LoVo (cell line): ENCODE measurements around the gene RASL11B.

Source experiments
- DNase-seq: peaks from one replicate; pipeline ENCODE4 v3.0.0-alpha.2; 2016; ENCODE audit warnings: low spot score

The RASL11B gene

GRCh38 chr4:52843351-52843750 is 18.8 kb upstream of the RASL11B start:
- no peak for DNase-seq

- DNase-seq: no peak
These were observed 18.2 kb upstream of the RASL11B start for GRCh38 chr4:52843958-52844357.

DNA sequence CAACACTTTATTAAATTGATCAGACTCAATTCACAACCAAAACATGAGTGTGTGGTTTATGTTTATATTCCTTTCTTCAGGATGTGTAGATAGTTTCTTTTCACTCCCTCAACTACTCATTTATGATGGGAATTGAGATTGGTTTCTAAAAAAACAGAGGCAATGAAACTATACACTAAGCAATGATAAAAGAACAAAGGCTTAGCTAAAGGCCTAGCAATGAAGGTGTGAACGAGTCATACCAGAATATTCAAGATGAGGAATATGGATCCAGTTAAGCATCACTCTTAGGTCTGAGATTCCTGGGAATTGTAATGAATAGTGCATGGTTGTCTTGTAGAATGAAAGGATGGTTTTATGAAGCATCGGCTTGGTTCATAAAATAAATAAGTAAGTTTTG is 17.5 kb upstream of the RASL11B start:
- DNase-seq: no peak

- no peak for DNase-seq
These were observed 15.6 kb upstream of the RASL11B start for GRCh38 chr4:52846502-52846901.

- no peak for DNase-seq
These were observed 13.9 kb upstream of the RASL11B start for GRCh38 chr4:52848254-52848653.

DNA sequence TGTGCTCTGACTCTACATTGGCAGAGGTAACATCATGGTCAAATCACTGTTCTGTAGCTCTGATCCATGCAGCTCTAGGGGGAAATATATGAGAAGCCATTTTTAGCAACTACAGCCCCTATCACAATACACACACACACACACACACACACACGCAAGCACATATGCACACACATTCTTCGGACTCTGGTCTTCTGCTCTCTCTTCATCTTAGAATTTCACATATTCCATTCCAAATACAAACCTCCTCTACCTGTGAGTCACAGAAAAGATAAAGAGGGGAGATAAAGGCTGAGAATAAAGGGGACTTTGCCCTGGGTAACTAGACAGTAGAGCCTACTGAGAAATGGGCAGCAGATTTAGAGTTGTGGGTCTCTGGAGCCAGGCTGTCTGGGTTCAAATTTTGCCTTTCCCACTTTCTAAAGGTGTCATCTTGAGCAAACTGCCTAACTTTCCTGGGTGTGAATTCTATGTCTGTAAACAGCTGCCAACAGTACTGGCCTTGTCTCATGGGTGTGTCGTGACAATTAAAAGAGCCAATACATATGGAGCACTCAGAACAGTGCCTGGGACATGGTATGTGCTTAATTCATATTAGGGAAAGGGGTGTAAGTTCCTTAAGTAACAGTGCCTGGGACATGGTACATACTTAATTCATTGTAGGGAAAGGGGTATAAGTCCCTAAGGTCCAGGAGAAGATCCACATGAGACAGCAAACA is 11.6 kb upstream of the RASL11B start:
- DNase-seq: no peak

GRCh38 chr4:52852041-52852440 is 10.1 kb upstream of the RASL11B start:
- DNase-seq: no peak

DNA sequence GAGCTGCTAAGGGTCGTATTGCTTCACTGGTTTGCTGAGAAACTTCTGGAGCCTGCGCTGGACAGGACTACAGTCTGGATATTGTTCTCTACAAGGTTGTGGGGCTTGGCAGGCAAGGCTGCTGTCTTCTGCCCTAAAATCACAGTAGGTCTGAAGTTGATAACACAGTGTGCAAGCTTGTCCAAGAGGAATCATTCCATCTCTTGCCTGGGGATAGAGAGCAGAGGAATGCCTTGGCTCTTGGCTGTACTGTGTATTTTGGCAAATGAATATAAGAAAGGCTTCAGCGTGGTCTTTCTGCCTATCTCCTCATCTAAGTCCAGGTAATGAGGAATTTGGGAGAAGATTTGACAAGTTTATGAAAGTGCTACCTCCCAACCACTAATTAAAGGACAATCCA is 9.4 kb upstream of the RASL11B start:
- DNase-seq: no peak

DNA sequence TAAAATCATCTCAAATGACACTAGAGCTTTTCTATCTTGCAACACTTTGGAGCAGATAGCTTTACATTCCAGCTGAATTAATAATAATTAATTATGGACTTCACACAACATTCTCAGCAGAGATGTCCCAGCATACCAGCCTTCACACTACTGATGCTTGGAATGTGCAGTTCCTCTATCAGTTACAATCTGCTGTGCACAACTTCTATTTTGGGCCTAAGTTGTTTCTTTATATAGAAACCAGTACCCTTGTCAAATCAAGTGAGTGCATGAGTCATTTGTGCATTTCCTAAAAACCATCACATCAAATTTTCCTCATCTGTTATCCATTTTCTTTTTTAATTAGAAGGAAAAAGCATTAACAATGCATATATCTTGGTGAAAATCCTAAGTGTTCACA is 8.8 kb upstream of the RASL11B start:
- no peak for DNase-seq

- DNase-seq: no peak
These were observed 5.3 kb upstream of the RASL11B start for GRCh38 chr4:52856801-52857200.

- no peak for DNase-seq
These were observed 1.8 kb upstream of the RASL11B start for GRCh38 chr4:52860361-52860760.

DNA sequence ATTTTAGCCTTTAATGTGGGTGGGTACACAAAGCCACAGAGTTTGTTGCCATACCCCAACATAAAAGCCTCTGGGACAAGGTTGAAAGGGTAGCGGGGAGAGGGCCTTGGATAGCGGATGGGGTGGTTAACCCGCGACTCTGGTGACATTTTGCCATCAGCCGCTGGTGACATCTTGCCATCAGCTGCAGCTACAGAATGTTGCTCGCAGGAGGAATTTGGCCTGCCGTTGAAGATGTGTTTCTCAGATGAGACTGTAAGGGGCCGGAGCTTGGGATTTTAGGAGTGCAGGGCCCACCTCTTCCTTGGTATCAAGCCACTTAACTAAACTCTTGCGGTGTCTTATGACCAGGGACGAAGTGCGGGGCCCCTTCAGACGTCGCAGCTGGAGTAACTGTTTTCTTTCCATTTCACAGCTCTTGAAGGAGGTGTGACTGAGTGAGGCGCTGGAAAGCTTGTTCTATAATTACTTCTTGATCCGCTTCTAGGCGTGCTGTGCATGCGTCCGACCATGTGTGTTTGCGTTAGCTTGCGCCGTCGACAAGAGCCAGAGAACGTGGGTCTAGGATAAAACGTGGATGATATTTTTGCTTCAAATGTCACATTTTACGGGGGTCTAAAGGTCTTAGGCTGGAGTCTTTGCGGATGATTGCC is 820 bp upstream of the RASL11B start:
- DNase-seq: no peak

DNA sequence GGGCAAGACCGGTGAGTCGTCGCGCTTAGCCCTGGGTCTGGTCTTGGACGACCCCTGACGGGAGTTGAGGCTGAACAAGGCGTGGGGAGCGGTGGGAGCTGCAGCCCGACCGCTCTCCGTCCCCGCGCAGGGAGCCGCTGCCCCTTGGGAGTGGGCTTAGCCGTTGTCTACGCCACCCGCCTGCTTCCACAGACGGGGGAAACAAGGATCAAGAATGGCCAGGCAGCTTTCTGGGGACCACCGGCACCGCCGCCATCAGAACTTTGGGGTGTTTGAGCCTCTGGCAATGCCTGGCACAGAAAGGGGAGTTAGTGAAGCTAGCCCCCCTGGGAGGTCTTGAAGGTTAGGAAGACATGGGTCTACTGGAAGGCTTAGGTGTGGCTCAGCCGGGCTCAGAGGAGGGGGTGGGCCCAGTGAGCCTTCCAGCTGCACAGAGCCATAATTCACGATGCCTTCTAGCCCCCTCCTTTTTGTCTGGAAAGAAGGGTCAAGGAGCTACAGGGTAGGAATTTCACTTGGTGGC is 583 bp downstream of the RASL11B start:
- no peak for DNase-seq

DNA sequence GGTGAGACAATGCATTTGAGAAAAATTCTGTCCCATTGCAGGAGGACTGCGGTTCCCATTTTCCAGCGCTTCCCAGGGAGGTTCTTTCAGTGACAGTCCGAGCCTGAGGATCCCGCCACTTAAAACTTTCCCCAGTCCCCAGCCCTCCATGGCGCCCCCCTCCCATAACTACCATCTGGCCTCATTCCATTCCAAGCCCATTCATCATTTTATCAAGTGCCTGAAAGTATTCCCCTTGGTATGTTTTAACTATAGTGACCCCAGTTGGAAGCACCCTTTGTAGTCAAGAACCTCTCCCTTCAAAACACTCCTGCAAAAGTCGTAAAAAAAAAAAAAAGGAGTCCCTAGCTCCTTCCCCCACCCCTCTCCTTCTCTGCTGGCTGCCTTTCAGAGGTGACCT is 1.2 kb downstream of the RASL11B start:
- DNase-seq: no peak

GRCh38 chr4:52864793-52865192 is 2.7 kb downstream of the RASL11B start:
- DNase-seq: no peak

GRCh38 chr4:52865300-52865699 is 3.2 kb downstream of the RASL11B start:
- no peak for DNase-seq

DNA sequence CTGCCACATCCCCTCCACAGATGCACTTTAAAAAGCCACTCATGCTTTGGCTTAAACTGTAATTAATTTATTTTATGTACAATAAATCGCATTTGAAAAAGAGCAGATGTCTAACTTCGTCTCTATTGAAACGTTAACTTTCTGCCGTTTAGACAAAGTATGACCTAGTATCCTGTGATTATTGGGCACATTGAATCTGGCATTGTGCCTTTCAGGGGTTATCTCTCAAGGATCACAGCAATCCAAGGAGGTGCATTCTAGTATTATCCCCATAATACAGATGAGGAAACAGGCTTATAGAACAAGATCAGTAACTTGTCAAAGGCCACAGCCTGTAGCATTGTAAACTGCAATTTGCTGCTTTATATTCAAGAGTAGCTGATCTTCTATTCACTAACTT is 4.6 kb downstream of the RASL11B start:
- DNase-seq: no peak

DNA sequence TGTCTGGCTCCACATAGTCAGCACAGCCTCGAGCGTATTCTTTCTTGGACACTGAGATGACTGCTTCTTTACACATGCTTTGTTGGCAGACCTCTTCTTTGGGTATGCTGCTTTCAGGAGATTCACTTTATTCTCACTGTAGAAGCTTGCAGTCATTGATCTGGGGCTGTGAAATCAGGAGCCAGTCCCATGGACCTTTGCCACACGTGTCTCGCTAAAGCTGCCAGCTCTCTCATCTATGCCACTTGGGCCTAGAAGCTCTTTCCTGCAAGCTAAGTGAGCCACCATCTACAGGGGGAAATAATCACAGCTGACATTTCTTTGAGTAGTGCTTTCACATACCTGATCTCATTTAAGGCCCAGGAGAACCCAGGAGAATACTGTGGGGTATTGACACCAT is 5.0 kb downstream of the RASL11B start:
- DNase-seq: no peak

DNA sequence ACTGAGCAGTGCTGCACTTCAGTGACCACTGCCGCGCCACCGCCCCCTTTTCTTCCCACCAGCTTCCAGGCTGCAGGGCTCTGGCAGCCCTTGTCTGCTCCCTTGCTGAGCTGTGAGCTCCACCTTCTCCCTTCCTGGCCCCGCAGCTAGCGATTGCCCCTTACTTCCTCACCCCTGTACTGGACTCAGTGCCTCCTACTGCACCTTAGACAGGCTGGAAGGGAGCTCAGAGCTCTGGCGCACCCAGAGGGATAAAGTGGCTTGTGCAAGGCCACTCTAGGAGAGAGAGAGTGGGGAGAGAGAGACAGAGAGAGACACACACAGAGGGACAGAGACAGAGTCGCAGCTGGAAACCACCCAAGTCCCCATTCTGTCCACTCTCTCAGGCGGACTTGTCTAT is 6.0 kb downstream of the RASL11B start:
- no peak for DNase-seq

DNA sequence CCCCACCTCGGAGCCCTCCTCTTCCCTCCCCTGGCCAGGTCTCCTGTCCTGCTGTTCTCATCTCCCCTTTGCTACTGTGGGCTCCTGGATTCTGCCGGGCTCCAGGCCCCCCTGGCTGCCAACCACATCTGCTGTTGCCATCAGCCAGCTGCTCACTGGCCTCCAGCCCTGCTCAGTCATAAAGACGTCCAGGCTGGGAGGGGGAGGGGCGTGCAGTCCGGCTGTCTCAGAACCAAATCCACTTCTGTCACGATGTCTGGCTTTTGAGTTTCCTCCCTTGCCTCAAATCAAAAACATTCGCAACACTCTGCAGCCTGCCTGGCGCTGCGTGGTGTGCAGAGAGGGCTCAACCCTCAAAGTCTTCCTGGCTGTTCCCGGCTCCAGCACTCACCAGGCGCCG is 7.1 kb downstream of the RASL11B start:
- no peak for DNase-seq

GRCh38 chr4:52869656-52870055 is 7.5 kb downstream of the RASL11B start:
- no peak for DNase-seq

GRCh38 chr4:52870225-52870624 is 8.1 kb downstream of the RASL11B start:
- no peak for DNase-seq

GRCh38 chr4:52873191-52873590 is 11.1 kb downstream of the RASL11B start:
- DNase-seq: no peak

GRCh38 chr4:52873861-52874343 is 11.8 kb downstream of the RASL11B start:
- DNase-seq: no peak
